GM13977 (cell line): ENCODE results near the gene PDGFB.

Experiments used
- DNase-seq: peaks from one replicate; pipeline ENCODE4 v3.0.0; 2012; ENCODE audit warnings: low spot score
- in situ Hi-C: fragments of 300-500 bp; cut with MboI; formaldehyde crosslinking; loops from one replicate; pipeline ENCODE4 v1.12.0; 2022; ENCODE audit warnings: low sequenced_read_pairs, low pct_unique_long_range_greater_than_20kb, mixed read lengths, inconsistent platforms; ENCODE audit not compliant: unreplicated experiment
- TF ChIP-seq, protein P1 (sequence below): IDR thresholded peaks from 2 replicates; pipeline ENCODE4 v1.5.1; 2012; ENCODE audit warnings: mild to moderate bottlenecking, control low read depth; ENCODE audit not compliant: insufficient read depth; ENCODE audit errors: extremely low read depth, missing control alignments

The PDGFB gene

DNA sequence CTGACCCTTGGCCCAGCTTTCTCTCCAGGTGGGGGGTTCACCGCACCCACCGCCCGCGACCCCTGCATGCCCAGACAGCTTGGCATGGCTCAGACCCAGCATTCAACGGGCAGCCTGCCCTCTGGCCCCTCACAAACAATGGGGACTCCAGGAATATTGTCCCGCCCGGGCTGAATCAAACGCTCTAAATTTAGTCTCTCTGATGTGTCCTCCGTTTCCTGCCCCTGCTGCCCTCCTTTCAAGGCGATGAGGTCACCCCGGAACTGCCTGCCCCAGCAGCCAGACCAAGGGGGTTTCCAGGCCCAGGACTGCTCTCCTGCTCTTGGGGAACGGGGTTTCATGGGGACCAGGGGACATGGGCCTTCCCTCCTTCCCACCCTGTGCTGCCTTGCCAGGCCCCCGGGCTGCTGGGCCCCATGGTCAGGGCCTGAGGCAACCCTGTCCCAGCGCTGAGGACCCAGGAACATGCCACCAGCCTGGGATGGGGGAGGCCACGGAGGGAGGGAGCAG, 10.1 kb upstream of the PDGFB start:
- peak; percentile 89 for DNase-seq
- TF ChIP-seq, protein P1, sequence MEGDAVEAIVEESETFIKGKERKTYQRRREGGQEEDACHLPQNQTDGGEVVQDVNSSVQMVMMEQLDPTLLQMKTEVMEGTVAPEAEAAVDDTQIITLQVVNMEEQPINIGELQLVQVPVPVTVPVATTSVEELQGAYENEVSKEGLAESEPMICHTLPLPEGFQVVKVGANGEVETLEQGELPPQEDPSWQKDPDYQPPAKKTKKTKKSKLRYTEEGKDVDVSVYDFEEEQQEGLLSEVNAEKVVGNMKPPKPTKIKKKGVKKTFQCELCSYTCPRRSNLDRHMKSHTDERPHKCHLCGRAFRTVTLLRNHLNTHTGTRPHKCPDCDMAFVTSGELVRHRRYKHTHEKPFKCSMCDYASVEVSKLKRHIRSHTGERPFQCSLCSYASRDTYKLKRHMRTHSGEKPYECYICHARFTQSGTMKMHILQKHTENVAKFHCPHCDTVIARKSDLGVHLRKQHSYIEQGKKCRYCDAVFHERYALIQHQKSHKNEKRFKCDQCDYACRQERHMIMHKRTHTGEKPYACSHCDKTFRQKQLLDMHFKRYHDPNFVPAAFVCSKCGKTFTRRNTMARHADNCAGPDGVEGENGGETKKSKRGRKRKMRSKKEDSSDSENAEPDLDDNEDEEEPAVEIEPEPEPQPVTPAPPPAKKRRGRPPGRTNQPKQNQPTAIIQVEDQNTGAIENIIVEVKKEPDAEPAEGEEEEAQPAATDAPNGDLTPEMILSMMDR, result no peak
- in situ Hi-C loops, result no loop called here

DNA sequence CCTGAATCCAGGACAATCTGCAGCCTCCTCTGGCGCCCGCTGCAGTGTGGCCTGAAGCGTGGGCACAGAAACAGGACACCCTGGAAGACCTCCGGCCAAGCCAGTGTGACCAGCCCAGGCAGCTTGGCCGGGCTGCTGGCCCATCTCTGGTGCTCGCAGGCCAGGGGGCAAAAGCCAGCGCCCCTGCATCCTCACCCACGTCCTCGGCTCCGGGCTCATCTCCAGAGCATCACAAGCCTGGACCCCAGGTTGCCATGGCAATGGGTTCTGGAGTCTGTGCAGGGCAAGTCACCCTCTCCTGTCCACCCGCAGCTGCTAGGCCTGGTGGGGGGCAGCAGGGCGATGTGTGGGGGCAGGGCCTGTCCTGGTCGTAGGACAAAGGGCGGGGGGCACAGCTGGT, 9.3 kb upstream of the PDGFB start:
- TF ChIP-seq, protein P1, result no peak
- in situ Hi-C loops, result no loop called here
- no peak for DNase-seq

DNA sequence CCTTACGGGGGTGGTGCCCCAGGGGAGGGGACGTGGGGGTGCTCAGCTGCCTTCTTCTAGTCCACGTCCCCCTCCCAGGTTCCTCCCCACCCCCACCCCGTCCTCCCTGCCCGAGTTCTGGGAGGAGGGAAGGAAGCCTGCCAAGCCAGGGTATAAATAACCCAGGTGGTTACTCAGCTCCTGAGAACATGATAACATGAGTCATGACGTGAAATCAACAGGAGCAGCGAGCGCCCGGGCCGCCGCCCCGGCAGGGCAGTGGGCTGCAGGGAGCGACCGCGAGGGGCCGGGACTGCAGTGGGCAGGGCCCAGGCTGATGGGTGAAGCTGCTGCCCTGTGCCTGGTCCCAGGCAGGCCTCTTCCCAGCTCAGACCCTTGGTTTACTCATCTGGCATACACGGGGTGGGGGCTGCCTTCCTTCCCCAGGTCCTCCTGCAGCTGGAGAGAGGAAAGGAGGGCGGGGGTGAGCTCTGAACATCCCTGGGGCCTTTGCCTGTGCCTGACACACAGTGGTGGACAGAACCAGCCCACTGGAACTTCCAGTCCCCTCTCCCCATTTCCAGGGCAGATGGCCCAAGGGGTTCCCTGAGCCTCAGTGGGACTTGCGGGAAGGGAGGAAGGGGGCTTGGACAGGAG, 8.8 kb upstream of the PDGFB start:
- in situ Hi-C loops, result no loop called here
- peak; percentile 72 for DNase-seq
- TF ChIP-seq, protein P1, result no peak

DNA sequence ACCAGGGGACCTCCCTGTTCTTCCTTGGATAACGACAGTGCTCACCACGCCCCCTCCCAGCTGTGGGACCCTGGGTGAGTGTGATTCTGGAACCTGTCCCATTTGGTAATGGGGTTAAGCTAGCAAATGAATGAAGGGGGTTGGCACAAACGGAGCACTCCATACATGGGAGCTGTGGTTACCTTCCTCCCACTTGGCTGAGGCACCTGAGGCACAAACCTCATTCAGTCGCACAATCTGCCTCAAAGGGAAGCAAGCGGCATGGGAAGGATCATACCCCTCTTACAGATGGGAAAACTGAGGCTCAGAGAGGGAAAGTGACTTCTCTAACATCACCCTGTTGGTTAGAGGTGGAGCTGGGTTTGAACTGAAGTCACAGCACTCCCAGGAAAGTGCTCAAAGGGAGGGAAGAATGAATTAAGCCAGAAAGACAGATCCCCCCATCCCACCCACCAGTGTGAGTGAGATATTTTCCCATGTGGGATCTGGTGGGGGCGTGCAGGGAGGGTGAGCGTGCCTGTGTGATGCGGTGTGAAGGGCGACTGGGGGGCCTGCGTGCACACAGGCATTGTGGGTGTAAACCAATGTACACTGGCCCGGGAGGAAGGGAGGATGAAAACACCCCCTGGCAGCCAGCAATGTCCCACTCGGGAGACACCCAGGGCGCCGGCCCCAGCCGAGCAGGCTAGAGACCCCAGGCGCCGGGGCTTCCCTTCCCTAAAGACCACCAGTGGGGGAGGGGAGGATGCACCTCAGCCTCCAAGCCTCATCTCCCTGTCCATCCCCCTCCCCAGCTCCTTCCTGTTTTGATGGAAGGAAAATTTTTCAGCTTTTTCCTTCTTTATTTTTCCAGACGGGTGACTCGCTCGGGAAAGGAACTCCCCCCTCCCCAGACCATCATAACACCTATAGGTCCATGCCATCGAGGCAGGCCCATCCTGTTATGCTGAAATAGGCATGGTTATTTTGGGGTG, 8.0 kb upstream of the PDGFB start:
- in situ Hi-C loops, result no loop called here
- DNase-seq, result no peak
- TF ChIP-seq, protein P1, result no peak

DNA sequence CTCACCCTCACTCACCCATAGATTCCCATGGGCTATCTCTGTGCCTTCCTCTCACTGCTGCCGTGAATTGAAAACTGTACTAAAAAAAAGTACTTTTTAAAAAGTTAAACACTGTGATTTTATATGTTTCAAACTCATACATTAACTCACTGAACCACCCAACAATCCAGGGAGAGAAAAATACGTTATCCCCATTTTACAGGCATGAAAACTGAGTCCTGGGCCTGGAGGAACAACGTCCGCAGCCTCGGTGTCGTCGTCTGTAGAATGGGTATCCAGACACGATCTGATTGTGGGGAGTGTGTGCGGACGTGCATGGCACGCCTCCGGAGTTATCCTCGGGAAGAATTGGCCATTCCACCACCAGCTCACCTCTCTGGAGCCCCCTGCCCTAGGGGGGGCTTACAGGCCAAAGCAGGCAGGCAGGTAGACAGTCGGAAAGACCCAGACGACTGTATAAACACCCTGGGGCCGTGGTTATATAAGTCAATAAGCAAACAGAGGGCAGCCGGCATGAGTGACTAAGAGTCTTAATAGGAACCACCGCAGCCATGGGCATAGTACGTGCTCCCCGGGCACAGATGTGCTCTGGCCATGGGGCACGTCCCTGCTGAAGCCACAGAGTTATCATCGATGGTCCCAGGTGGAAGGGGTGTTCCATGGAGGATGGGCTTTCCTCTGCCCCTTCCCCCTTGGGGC, 7.1 kb upstream of the PDGFB start:
- TF ChIP-seq, protein P1, result no peak
- in situ Hi-C loops, result no loop called here
- DNase-seq, result no peak

DNA sequence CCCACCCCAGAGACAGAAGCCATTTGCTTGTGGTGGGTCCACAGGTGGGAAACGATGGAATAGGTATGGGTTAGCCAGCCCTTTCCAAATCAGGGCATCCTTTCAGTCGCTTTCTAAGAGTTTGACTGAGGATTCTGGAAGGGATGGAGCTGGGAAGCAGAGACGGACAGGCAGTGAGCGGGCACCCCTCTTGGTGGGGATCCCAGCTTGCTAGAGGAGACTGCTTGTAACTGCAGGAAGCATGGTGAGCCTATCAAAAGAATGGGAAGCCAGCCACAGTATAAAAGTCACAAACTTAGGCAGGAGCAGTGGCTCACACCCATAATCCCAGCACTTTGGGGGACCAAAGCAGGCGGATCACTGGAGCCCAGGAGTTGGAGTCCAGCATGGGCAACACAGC, 6.1 kb upstream of the PDGFB start:
- no peak for DNase-seq
- TF ChIP-seq, protein P1, result no peak
- in situ Hi-C loops, result no loop called here
